SHP77 (cell line): ENCODE results near the gene AKAP12.
"Not testable (repeated sequence)": the region's sequence is repeated elsewhere in the genome, so short reads cannot be mapped to it uniquely, and the experiment has no call there.

ENCODE experiments used
- DNase-seq, 2 experiments: peaks; one replicate each; lab custom pipeline; 2025; lab: John Stamatoyannopoulos, UW

Gene AKAP12

DNA sequence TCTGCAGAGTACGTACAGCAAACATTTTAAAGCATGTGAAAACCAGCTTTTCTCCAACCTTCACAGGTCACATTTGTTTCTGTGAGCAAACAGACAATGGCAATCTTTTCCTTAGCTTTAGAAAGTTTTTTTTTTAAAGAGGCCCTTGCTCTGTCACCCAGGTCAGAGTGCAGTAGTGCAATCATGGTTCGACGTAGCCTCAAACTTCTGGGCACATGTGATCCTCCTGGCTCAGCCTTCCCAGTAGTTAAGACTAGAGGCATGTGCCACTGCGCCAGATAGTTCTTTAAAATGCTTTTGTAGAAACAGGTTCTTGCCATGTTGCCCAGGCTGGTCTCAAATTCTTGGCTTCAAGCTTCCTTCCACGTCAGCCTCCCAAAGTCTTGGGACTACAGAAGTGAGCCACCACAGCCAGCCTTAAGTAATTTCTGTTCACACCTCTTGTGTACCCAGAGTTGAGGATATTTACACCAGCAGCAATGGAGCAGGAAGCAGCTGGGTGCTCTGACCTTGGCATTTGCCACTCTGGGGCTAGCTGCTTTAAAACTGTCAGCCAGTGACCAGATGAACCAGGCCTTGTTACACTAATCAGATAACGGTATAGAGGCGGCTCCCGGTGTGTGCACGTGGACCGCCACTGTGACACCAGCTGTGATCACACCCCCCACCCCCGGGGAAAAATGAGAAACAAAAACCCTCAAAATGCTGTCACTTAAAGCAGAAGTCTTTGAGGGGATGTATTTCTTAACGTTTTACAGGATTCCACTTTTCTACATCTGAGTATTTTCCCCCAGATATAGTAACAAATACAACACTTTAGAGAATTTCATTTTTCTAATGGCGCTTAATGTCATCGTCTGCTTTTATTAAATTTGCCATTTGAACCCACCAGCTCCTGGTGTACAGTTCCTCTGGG, 71.3 kb downstream of the AKAP12 start:
- DNase-seq: no peak

DNA sequence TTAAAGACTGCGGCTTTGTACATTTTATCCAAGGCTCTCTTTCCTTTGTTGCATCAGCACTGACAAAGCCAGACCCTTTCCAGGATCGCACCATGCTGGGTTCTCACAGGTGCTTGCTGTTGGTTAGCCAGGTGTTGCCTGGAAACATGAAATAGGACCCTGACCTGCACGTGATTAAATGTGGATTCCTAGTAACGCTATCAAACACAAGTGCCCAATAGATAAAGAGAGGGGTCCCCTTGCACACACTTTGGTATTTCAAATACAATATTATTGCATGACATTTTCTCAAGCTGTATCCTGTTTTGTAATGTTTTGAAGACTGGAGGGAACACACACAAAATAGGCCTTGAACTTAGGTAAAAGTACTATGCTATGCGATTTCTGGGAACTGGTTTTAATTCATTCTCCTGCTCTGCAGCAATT, 73.3 kb downstream of the AKAP12 start:
- no peak for DNase-seq

DNA sequence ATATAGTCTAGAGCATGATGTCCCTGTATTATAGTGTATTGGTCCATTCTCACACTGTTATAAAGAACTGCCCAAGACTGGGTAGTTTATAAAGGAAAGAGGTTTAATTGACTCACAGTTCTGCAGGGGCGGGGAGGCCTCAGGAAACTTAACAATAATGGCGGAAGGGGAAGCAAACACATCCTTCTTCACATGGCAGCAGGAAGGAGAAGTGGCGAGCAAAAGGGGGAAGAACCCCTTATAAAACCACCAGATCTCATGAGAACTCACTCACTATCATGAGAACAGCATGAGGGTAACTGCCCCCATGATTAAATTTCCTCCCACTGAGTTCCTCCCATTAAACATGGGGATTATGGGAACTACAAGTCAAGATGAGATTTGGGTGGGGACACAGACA, 75.9 kb downstream of the AKAP12 start:
- not testable (repeated sequence) for DNase-seq

DNA sequence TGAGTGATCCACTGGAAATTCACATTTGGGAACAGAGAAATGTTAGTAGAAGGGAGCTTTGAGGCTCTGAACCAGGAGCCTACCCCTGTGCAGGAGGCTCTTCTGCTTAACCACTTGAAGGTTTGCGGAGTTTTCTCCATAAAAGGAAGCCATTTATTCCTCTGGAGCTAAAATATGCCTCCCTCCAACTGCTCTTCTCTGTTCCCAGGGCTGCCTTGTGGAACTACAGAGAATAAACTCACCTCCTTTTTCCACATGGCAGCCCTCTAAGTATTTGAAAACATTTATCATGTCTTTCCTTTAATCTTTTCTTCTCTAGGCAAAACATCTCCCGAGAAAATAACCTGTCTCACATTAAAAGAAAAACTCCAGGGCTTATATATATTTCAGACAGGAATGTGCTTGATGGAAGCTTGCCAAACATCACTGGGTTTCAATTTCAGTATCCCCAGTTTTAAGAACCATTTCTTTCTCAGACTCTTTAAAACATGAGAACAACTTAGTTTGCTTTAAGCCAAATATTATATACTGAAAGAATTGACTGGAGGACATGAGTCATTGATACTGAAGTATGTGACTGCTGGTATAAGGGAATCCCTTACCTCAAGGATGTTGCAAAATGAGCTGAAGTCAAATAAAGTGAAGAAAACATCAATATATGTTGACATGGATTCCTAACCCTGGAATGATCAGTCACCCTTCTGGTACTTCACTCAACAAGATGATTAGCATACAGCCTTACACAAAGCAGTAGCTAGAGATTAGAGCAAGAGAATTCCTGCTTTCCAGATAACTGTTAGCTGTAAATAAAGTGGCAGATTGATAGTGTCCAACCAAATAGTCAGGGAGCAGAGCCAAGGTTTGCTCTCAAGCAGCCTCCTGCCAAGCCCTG, 77.6 kb downstream of the AKAP12 start:
- DNase-seq: no peak

DNA sequence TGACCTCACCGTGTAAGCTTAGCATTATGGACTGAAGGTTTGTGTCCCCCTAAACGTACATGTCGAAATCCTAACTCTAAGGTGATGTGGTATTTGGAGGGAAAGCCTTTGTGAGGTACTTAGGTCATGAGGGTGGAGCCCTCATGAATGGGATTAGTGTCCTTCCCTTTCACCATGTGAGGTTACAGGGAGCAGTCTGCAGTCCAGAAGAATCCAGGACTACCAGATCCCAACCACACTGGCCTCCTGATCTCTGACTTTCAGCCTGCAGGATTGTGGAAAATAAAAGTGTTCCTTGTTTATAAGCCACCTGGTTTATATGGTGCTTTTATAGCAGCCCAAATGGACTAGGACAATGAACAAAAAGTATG, 78.2 kb downstream of the AKAP12 start:
- DNase-seq: no peak

DNA sequence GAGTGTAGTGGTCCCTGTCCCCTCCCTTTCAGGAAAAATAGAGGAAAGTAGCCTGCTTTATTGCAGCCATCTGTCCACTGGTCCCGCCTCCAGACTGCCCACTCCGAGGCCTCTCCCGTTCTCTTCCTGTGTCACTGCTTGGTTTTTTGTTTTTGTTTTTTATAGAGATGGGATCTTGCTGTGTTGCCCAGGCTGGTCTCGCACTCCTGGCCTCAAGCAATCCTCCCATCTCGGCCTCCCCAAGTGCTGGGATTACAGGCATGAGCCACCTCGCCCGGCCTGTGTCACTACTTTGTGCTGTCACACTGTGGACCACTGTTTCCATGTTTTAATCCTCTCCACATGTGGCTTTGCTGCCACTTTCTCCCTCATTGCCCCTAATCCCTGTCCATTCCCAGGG, 80.4 kb downstream of the AKAP12 start:
- no peak for DNase-seq

DNA sequence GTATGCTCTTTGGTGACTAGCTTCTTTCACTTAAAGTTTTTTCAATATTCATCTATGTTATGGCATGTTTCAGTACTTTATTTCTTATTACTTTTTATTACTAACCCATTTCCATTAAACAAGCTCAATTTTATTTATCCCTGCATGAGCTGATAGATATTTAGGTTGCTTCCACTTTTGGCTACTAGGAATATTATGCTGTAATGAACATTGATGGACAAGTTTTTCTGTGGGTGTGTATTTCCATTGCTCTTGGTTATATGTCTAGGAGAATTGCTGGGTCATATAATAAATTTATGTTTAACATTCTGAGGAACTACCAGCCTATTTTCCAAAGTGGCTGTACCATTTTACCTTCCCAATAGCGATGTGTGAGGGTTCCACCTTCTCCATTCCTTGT, 81.7 kb downstream of the AKAP12 start:
- no peak for DNase-seq

DNA sequence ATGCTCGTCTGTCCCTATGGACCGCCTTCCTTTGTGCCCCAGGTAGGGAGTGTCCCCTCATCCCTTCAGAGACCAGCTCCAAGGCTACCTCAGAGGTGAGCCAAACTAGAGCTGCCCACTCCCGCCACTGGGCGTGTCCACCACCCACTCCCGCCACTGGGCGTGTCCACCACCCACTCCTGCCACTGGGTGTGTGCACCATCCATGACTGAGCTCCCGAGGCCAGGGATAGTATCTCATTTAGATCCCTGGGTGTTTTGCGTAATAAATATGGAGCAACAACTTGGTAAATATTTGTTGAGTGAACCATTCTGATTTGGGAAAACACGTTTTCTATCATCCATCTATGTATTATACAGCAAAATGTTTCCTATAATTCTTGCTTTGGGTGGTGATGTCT, 82.8 kb downstream of the AKAP12 start:
- no peak for DNase-seq

DNA sequence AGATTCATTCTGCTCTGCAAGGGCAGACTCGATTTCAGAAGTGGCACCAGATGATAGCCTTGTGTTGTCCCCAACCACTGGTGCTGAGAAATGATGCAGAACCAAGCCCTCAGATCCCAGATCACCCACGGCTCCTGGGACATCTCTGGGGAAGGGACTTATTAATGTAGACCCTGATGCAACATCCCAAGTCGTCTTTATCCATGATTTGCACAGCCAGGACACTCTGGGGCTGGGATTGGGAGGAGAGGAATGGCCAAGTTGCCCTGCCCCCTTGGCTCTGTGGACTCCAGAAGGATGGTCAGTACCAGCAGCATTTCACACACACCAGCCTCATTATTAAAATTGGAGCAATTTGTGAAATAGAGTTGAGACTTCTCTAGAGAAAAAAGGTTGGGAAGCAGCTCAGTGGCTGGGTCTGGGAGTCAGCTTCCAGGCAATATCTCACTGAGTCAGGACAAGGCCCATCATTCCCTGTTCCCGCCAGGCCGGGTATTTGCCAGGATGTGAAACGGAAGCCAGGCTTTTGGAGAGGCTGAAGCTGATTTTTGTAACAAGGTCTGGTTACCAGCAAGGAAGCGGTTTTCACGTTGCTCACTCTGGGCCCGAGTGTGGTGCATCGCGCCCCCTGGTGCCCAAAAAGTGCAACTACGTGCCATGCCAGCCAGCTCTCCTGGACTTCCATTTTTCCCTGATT, 84.2 kb downstream of the AKAP12 start:
- peak; percentile 59 to 75 for DNase-seq

DNA sequence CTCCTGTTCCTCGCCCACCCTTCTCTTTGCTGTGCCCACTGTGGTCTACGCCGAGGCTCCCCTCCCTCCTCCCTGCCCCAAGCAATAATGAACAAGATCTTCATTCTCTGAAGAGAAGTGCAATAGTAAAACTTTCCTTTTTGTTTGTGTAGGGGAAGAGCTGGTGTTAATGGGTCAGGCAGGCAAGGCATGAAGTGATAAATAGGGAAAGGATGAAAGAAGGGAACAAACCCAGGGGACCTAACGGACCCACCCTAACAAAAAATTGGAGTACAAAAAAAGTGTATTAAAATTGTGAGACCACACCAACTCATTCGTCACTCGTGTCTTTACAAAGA, 84.7 kb downstream of the AKAP12 start:
- DNase-seq: no peak

DNA sequence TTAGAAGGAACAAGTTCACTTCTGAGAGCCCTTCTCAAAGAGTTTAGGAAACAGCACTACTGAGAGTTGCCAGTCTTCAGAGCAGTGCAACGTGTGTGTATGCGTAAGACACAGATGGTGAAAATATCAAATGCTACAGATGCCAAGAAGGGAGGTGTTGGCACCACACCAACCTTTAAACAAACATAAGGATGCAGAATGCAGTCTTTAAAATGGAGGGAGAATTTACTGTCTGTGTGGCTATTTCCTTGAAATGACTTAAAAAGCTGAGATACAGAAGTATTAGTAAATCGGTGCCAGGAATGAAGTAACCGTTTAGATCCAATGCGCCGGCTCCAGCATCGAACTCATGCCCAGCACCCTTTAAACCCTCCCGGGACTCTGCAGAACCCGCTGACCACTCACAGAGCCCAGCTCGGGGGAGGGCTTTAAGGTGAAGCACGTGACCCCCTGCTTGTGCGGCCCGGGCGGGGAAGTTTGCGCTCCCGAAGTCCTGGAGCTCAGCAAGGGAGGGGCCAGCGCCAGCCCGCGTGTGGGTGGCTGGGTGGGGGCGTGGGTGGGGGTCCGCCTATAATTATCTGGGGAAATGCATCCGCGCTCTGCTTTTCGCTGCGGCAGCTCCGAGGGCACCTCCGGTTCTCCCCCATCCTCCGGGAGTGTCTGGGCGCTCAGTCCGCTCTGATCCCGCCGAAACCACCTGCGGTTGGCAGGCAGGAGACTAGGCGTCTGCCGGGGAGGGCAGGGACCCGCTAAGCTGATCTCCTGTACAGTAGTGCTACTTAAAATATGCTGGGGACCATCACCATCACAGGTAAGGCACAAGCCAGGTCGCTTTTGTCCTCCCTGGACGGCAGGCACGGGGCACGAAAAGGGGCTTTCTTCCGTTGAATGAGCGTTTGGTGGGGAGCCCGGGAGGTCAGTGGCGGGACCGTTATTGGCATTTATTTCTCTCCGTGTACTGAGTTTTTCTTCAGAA, 85.6 kb downstream of the AKAP12 start:
- DNase-seq: no peak

DNA sequence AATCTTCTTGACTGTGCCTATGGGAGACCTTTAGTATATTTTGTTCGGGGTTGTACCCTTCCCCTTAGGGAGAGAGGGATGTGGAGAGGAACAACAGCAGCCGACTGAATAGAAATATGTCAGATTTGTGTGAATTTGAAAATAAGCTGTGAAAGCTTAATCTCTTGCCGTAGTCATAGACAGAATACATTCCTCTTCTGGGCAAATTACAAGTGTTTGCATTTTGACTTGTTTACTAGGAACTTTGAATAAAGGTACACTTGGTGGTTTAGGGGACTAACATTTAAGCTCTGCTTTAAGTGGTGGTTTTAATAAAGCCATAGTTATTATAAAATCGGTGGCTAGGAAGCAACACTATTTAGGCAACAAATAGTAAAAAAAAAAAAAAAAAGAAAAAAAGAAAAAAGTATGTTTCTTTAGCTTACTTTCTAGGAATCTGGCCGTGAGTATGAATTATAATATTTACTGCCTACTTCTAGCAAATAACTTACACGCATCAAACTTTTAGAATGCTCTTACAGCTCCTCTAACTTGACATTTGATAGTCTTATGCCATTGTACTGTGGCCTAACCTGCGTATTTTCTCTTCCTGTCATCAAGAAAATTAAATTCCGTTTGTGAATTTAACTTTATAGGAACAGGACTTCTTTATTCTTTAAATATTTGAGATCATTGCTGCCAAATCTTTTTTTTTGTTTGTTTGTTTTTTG, 86.5 kb downstream of the AKAP12 start:
- DNase-seq: no peak

DNA sequence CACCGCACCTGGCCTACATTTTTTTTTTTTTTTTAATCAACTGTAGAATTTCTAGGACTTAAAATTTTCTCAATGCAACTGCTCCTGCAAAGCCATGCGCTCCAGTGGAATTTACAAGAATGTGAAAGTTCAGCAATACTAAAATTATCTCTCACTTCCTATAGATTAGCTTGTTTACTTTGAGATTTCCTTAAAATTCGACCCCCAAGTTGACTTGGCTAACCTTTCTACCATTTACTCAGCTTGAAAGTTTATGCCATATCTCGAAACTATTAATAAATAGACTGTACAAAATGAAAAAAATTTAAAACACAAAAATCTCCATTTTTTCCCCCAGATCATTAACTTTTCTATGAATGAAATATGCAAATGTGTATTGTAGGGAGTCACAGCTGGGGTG, 87.3 kb downstream of the AKAP12 start:
- no peak for DNase-seq

DNA sequence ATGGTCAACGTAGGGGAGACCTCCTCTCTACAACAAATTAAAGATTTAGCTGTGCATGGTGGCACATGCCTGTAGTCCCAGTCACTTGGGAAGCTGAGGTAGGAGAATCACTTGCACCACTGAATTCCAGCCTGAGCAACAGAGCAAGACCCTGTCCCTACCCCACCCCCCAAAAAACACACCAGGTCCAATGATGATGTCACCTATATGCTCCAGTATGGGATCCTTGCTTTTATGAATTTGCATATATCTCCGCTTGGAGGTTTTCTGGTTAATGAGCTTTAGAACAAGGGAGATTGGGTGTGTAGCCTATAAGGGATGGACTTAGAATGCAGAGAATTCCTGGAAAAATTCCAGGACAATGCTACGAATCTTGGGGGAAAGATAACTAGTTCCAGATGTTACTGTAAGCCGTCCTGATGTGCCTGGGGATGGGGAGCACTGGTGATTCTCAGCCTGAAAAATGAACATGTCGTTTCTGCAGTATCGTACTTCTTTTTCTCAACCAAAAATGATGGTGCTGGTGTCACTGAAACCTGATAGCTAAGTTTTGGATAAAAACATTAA, 90.4 kb downstream of the AKAP12 start:
- DNase-seq: no peak

DNA sequence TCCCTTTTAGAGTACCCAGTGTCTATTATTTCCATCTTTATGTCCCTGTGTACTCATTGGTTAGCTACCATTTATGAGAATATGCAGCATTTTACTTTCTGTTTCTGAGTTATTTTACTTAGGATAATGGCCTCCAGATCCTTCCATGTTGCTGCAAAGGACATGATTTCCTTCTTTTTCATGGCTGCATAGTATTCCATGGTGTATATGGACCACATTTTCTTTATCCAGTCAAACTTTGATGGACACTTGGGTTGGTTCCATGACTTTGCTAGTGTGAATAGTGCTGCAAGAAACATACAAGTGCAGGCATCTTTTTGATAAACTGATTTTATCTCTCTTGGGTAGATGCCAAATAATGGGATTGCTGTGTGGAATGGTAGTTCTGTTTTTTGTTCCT, 96.2 kb downstream of the AKAP12 start:
- no peak for DNase-seq

DNA sequence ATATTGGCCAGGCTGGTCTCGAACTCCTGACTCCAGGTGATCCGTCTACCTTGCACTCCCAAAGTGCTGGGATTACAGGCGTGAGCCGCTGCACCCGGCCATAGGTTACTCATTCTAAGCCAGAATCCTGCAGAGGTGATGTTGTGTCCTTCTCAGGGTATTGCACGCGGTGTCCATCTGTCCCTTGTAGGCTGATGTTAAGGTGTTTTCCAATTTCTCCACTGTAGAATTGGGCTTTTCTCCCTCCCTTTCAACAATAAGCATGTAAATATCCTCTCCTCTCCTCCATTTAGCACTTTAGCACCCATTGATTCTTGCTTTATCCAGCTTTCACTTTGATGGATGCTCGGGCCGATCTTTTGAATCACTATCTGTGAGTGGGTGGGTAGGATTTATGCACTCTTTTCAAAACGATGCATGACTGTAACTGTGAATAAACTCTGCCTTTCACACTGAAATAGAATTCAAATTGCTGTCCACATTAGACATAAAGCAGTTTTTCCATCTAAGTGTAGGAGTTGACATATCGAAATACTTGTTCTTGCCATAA, 99.0 kb downstream of the AKAP12 start:
- no peak for DNase-seq

DNA sequence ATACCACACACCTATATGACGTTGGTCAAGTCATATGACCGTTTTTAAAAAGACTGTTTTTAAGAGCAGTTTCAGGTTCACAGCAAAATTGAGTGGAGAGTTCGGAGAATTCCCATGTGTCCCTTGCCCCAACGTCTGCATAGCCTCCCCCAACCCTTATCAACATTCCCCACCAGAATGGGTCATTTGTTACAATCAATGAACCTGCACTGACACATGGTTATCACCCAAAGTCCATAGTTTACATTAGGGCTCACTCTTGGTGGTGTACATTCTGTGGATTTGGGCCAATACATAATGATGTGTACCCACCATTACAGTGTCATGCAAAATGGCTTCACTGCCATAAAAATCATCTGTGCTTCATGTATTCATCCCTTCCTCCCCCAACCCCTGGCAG, 99.6 kb downstream of the AKAP12 start:
- DNase-seq: no peak

DNA sequence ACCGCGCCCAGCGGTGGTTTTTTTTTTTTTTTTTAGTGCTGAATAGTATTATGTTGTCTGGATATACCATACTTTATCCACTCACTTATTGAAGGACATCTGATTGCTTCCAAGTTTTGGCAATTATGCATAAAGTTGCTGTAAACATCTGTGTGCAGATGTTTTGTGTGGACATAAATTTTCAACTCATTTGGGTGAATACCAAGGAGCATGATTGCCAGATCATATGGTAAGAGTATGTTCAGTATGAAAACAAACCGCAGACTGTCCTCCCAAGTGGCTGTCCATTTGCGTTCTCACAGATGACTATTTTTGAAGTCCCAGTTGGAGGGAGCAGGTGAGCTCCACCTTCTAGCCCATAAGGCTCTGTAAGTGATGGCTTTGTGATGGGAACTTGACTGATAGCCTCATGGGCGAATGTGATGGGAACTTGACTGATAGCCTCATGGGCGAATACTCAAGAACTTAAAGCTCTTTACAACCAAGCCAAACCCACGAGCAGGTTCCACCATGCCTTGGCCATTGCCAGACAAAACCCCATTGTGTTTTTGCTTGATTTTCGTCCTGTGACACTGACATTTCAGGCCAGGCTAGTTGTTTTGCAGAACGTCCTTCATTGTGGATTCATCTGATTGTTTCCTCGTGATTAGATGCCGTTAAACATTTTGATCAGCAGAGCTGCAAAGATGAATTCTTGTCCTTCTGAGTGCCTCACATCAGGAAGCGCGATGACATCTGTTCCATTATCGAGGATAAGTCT, 100.6 kb downstream of the AKAP12 start:
- DNase-seq: no peak

DNA sequence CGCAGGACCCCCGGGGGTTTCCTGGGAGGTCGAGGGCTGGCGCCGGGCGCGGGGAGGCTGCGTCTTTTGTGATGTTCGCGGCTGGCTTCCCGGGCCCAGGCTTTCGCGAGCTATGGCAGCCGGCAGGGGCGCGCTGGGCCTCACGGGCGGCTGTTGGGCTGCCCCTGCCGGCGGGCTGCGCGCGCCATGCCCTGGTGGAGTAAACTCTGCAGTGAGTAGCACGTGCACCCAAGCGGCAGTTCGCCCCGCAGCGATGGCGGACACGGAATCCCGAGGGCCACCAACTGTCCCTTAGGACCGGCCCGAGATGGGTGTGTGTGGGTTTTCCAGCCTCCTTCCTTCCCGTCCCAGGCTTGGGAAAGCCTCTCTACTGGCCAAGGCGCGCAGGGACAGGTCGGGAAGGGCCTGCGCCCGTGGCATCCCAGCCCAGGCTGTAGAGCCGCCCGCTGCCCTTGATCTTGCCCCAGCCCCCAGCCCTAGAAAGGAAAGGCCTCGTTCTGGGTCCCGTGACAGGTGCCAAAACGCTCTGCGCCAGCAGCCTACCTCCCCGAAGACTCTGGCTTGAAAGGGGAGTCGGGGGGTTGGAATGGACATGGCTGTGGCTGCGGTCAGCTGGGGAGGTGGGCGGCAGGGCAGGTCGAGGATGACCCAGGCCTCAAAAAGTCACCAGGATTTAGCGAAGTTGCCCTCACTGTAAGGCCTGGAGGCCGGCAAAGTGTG, 101.9 kb downstream of the AKAP12 start:
- DNase-seq: no peak
